Measurements from ENCODE around the gene ABHD17C.

DNA sequence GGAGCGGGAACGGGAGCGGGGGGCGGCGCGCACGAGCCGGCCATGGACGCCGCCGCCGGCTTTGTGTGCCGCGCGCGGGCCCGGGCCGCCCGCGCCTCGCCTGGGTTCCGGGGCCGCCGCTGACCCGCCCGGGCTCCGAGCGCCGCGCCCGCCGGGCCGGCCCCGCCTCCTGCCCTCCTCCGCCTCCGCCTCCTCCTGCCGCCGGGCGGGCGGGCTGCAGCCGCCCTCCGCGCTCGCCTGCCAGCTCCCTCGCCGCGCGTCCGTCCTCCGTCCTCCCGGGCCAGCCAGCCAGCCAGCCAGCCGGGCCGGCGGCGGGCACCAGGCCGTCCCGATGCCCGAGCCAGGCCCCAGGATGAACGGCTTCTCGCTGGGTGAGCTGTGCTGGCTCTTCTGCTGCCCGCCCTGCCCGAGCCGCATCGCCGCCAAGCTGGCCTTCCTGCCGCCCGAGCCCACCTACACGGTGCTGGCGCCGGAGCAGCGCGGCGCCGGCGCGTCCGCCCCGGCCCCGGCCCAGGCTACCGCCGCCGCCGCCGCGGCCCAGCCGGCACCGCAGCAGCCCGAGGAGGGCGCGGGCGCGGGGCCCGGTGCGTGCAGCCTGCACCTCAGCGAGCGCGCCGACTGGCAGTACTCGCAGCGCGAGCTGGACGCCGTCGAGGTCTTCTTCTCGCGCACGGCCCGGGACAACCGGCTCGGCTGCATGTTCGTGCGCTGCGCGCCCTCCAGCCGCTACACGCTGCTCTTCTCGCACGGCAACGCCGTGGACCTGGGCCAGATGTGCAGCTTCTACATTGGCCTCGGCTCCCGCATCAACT is at the start of gene ABHD17C:
- TF ChIP-seq EZH2phosphoT487 (IDR thresholded peaks at IDR 0.05; ENCODE audit: insufficient read depth, low read depth) (no peak), EZH2 (IDR thresholded peaks at IDR 0.05; ENCODE audit: insufficient read depth, poor library complexity, severe bottlenecking) (no peak)

All from GM23248 (cell line).